PC-3 (cell line): ENCODE results near the gene CPLX1. TPM values are rescaled to one million over a fixed set of nuclear protein-coding genes. Genes with fewer than 3 reads are reported as not detected.

ENCODE experiments used
- ATAC-seq: fragments of 200-7000 bp; cut with Tn5 transposase; 2 replicates; pipeline ENCODE4 v1.9.1; 2020; ENCODE audit warnings: mild to moderate bottlenecking, moderate library complexity
- BruUV-seq: library from RNA; stranded (reverse); fragments of 400-500 nt; replicated peaks from 2 replicates; lab custom pipeline; 2021; lab: Mats Ljungman, UMichigan
- CTCF ChIA-PET: fragments of 300-600 bp; sonication (Branson Sonifier 250); formaldehyde crosslinking; loops from one replicate; lab custom pipeline; 2022; ENCODE audit warnings: antibody characterized with exemption; lab: Charles Lee
- POLR2A ChIA-PET: fragments of 300-600 bp; sonication (Branson Sonifier 250); formaldehyde crosslinking; loops from one replicate; lab custom pipeline; 2022; ENCODE audit warnings: antibody characterized with exemption; ENCODE audit not compliant: unreplicated experiment; lab: Charles Lee
- DNase-seq: peaks from one replicate; pipeline ENCODE4 v3.0.0-alpha.2; 2015
- H2AFZ ChIP-seq: fragments of 300-600 bp; sonication (generic); 2 replicates; pipeline ENCODE4 v1.6.0; 2016; ENCODE audit warnings: antibody characterized with exemption, low read length
- H3F3A ChIP-seq: fragments of 300-600 bp; sonication (generic); one replicate; pipeline ENCODE4 v1.6.0; 2017; ENCODE audit warnings: antibody characterized with exemption, low read length, control low read depth, mild to moderate bottlenecking; ENCODE audit not compliant: unreplicated experiment
- H3K27ac ChIP-seq: fragments of 300-600 bp; sonication (generic); 2 replicates; pipeline ENCODE4 v1.5.1; 2016; ENCODE audit warnings: mild to moderate bottlenecking, low read length
- H3K27me3 ChIP-seq: fragments of 300-600 bp; sonication (generic); 2 replicates; pipeline ENCODE4 v1.6.1; 2016; ENCODE audit warnings: low read length, mixed read lengths
- H3K36me3 ChIP-seq: fragments of 300-600 bp; sonication (generic); 2 replicates; pipeline ENCODE4 v1.6.1; 2016; ENCODE audit warnings: low read depth, mixed run types, low read length, mixed read lengths
- H3K4me1 ChIP-seq: fragments of 300-600 bp; sonication (generic); 2 replicates; pipeline ENCODE4 v1.5.1; 2016; ENCODE audit warnings: low read length; ENCODE audit not compliant: insufficient read depth
- H3K4me2 ChIP-seq: fragments of 300-600 bp; sonication (generic); 2 replicates; pipeline ENCODE4 v1.6.0; 2016; ENCODE audit warnings: low read length
- H3K4me3 ChIP-seq: fragments of 300-600 bp; sonication (generic); 2 replicates; pipeline ENCODE4 v1.5.1; 2016; ENCODE audit warnings: mild to moderate bottlenecking, low read length, mixed read lengths
- H3K79me2 ChIP-seq: fragments of 300-600 bp; sonication (generic); 2 replicates; pipeline ENCODE4 v1.6.1; 2017; ENCODE audit warnings: low read length, mixed read lengths
- H3K9ac ChIP-seq: fragments of 300-600 bp; sonication (generic); 2 replicates; pipeline ENCODE4 v1.6.0; 2016; ENCODE audit warnings: mild to moderate bottlenecking, low read length
- H3K9me2 ChIP-seq: fragments of 300-600 bp; sonication (generic); replicated peaks from 2 replicates; pipeline ENCODE4 v1.6.1; 2016; ENCODE audit warnings: mixed run types, low read length, mixed read lengths
- H3K9me3 ChIP-seq: fragments of 300-600 bp; sonication (generic); 2 replicates; pipeline ENCODE4 v1.6.1; 2016; ENCODE audit warnings: low read length, mixed read lengths
- H4K20me1 ChIP-seq: fragments of 300-600 bp; sonication (generic); 2 replicates; pipeline ENCODE4 v1.6.1; 2016; ENCODE audit warnings: low read length, mixed read lengths
- EZH2 ChIP-seq: fragments of 300-600 bp; sonication (generic); IDR thresholded peaks from one replicate; pipeline ENCODE4 v1.6.1; 2017; ENCODE audit warnings: antibody characterized with exemption, mild to moderate bottlenecking, low read length; ENCODE audit not compliant: unreplicated experiment
- EZH2phosphoT487 ChIP-seq: fragments of 300-600 bp; sonication (generic); IDR thresholded peaks from 2 replicates; pipeline ENCODE4 v1.6.1; 2018; ENCODE audit warnings: mild to moderate bottlenecking, antibody characterized with exemption, low read length, borderline replicate concordance
- intact Hi-C: fragments of 100-400 bp; cut with micrococcal nuclease; formaldehyde crosslinking; loops from 2 replicates; pipeline ENCODE4 v1.9.0; 2023
- total RNA-seq: library from RNA; depleted of rRNA; stranded (reverse); fragments of >200 nt; gene quantifications from 2 replicates; pipeline ENCODE4 v1.2.3, GENCODE V29; 2014
- TF ChIP-seq, protein P1 (sequence below): fragments of 300-600 bp; sonication (generic); conservative IDR thresholded peaks from 2 replicates; pipeline ENCODE4 v1.5.1; 2017; ENCODE audit warnings: antibody characterized with exemption, low read depth, mild to moderate bottlenecking, low read length

CPLX1 gene
- total RNA-seq, 1 experiment from 2014 or later = 0.87 TPM

DNA sequence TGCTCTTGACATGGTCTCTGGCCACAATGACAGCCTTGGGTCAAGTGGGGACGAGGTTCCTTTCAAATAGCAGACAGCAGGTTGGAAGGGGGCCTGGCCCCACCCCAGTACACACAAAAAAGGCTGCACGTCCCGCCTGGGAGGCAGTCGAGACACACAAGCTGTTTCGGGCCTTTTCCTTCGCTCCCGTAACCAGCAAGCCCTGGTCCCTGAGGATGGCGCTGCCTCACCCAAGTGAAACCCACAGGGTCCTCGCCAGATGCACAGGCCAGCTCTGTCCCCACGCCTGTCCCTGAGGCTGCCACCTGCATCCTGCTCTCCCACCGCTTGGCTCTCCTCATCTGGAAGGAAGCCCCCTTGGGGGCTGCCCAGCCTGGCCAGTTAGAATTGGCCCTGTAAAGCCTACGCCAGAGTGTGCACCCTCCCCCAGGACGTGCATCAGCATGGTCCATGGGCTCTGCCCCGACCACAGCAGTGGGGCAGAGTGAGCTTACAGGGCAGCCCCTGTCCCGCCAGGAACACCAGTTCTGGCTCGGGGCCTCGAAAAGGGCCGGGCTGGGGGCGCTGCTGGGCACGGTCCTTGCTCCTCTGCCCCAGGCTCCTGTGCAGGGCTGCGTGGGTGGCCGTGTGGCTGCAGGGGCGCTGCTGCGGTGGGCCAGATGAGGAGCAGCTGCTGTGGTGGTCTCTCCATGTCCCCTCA lies 2.0 kb downstream of the CPLX1 start:
- H4K20me1 ChIP-seq = no peaks in the 10 kb centered on the region
- TF ChIP-seq, protein P1, sequence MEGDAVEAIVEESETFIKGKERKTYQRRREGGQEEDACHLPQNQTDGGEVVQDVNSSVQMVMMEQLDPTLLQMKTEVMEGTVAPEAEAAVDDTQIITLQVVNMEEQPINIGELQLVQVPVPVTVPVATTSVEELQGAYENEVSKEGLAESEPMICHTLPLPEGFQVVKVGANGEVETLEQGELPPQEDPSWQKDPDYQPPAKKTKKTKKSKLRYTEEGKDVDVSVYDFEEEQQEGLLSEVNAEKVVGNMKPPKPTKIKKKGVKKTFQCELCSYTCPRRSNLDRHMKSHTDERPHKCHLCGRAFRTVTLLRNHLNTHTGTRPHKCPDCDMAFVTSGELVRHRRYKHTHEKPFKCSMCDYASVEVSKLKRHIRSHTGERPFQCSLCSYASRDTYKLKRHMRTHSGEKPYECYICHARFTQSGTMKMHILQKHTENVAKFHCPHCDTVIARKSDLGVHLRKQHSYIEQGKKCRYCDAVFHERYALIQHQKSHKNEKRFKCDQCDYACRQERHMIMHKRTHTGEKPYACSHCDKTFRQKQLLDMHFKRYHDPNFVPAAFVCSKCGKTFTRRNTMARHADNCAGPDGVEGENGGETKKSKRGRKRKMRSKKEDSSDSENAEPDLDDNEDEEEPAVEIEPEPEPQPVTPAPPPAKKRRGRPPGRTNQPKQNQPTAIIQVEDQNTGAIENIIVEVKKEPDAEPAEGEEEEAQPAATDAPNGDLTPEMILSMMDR = no peak
- TF ChIP-seq EZH2phosphoT487 = no peak
- no peak for TF ChIP-seq EZH2
- no peak overlapping the region for H3K9ac ChIP-seq
- H3K79me2 ChIP-seq = no peaks in the 10 kb centered on the region
- no peak overlapping the region for H3K4me2 ChIP-seq
- ATAC-seq (no peak), DNase-seq (no peak)
- H3K36me3 ChIP-seq = no peaks in the 10 kb centered on the region
- H3F3A ChIP-seq = no peaks in the 10 kb centered on the region
- no peak overlapping the region for H3K4me3 ChIP-seq
- H3K9me2 ChIP-seq = no peaks in the 10 kb centered on the region
- H2AFZ ChIP-seq = no peak overlapping the region
- H3K27ac ChIP-seq = no peak overlapping the region
- BruUV-seq = no TSS peak
- peaks cover 10% of the 10 kb centered on the region; the same call in 1 of the 2 replicates for H3K27me3 ChIP-seq
- intact Hi-C loops = no loop called here
- POLR2A ChIA-PET = no interaction called here
- CTCF ChIA-PET = no interaction called here
- H3K4me1 ChIP-seq = no peaks in the 10 kb centered on the region
- no peaks in the 10 kb centered on the region for H3K9me3 ChIP-seq

DNA sequence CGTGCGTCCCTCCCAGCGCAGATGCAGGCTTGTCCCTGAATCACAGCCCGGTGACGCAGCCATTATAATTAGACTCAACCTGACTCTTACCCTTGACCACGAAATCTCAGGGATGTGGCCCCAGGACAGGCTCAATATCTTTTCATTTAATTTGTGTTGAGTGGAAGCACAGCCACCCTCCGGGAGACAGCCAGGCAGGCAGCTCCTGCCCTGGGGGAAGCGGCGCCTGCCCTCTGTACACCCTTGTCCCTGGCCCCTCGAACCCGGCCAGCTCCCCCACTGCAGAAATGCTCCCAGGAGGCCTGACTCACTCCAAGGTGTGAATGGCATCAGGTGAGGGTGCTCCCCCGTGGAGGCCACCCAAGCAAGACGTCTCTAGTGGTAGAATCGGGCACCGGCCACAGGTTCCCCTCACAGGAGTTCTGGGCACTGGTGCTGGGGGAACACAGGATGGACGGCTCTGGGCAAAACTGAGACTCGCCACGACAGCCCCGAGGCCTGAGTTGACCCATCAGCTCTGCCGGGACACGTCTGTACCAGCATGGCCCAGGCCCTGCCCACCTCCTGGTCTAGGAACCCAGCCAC lies 2.7 kb downstream of the CPLX1 start:
- intact Hi-C loops = no loop called here
- Histone ChIP-seq H3K4me1 (no peaks in the 10 kb centered on the region), H3K27ac (no peak overlapping the region), H3K4me2 (no peak overlapping the region), H3F3A (no peaks in the 10 kb centered on the region), H3K9me3 (no peaks in the 10 kb centered on the region), H3K36me3 (no peaks in the 10 kb centered on the region), H3K27me3 (peaks cover 10% of the 10 kb centered on the region; the same call in 1 of the 2 replicates), H2AFZ (no peak overlapping the region), H3K9ac (no peak overlapping the region), H3K9me2 (no peaks in the 10 kb centered on the region), H3K4me3 (no peak overlapping the region), H3K79me2 (no peaks in the 10 kb centered on the region), H4K20me1 (no peaks in the 10 kb centered on the region)
- ATAC-seq (no peak), DNase-seq (no peak)
- CTCF ChIA-PET = no interaction called here
- BruUV-seq = no TSS peak
- TF ChIP-seq, protein P1 = no peak
- TF ChIP-seq EZH2 (no peak), EZH2phosphoT487 (no peak)
- POLR2A ChIA-PET = no interaction called here
